Measurements from ENCODE around the gene FAR2.

FAR2 gene

GRCh38 chr12:29216797-29217575, 67.9 kb downstream of the FAR2 start:
- no peak overlapping the region for H3K4me3 ChIP-seq (ENCODE audit: low read length)
- TF ChIP-seq, protein P1, sequence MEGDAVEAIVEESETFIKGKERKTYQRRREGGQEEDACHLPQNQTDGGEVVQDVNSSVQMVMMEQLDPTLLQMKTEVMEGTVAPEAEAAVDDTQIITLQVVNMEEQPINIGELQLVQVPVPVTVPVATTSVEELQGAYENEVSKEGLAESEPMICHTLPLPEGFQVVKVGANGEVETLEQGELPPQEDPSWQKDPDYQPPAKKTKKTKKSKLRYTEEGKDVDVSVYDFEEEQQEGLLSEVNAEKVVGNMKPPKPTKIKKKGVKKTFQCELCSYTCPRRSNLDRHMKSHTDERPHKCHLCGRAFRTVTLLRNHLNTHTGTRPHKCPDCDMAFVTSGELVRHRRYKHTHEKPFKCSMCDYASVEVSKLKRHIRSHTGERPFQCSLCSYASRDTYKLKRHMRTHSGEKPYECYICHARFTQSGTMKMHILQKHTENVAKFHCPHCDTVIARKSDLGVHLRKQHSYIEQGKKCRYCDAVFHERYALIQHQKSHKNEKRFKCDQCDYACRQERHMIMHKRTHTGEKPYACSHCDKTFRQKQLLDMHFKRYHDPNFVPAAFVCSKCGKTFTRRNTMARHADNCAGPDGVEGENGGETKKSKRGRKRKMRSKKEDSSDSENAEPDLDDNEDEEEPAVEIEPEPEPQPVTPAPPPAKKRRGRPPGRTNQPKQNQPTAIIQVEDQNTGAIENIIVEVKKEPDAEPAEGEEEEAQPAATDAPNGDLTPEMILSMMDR (conservative IDR thresholded peaks at IDR 0.05; ENCODE audit: low read depth, low read length): no peak
- DNase-seq (ENCODE audit: low read depth): no peak

- no peak for DNase-seq (ENCODE audit: low read depth)
- TF ChIP-seq, protein P1 (conservative IDR thresholded peaks at IDR 0.05; ENCODE audit: low read depth, low read length): no peak
- no peak overlapping the region for H3K4me3 ChIP-seq (ENCODE audit: low read length)
Observed at GRCh38 chr12:29220632-29221336, 71.7 kb downstream of the FAR2 start.

GRCh38 chr12:29222200-29222599, 73.1 kb downstream of the FAR2 start:
- TF ChIP-seq, protein P1 (conservative IDR thresholded peaks at IDR 0.05; ENCODE audit: low read depth, low read length): no peak
- H3K4me3 ChIP-seq (ENCODE audit: low read length): no peak overlapping the region
- no peak for DNase-seq (ENCODE audit: low read depth)

DNA sequence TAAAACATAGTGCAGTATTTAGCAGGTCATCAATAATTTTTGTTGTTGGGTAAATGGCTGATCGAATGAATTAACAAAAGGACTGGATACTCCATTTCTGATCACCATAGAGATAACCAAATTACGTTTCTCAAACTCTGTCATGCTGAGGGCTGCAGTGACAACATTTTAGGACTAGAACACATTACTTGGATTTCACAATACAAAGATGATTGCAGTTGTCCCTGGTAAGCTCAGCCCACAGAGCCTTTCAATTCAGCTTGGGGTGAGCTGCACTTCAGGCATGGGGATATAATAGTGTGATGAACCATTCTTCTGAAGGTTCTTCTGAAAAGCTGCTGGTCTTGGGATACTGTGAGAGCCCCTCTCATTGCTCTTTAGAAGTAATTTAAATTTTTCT, 74.3 kb downstream of the FAR2 start:
- TF ChIP-seq, protein P1 (conservative IDR thresholded peaks at IDR 0.05; ENCODE audit: low read depth, low read length): no peak
- H3K4me3 ChIP-seq (ENCODE audit: low read length): no peak overlapping the region
- DNase-seq (ENCODE audit: low read depth): no peak

- no peak overlapping the region for H3K4me3 ChIP-seq (ENCODE audit: low read length)
- DNase-seq (ENCODE audit: low read depth): no peak
- TF ChIP-seq, protein P1 (conservative IDR thresholded peaks at IDR 0.05; ENCODE audit: low read depth, low read length): no peak
Observed at GRCh38 chr12:29223956-29224543, 75.0 kb downstream of the FAR2 start.

DNA sequence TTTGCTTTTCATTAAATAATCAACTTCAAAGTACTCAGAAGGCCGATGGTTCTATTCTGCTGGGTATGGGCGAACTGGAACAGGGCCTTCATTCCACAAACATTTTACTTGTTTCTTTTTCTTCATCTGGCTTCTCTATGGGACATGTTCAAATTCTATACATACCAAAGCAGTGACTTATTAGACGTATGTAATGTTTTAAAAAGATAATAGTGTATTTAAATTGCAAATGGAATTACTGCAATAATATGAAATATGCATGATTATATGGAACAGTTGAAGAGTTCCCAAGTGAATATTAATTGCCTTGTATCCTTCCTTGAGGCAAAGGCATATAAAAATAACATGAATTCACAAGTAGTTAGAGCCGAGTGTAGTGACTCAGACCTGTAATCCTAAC, 75.5 kb downstream of the FAR2 start:
- TF ChIP-seq, protein P1 (conservative IDR thresholded peaks at IDR 0.05; ENCODE audit: low read depth, low read length): no peak
- no peak overlapping the region for H3K4me3 ChIP-seq (ENCODE audit: low read length)
- no peak for DNase-seq (ENCODE audit: low read depth)

All from retinal pigment epithelial cell (primary cell).